Neural cell (in vitro differentiated cells): ENCODE measurements around the gene ADARB1. TPM values are rescaled to one million over a fixed set of nuclear protein-coding genes. Genes with fewer than 3 reads are reported as not detected.

Experiments used
- H2AFZ ChIP-seq: fragments of 200-600, 300-800 bp; sonication (generic), shearing (Covaris generic); 2 replicates; pipeline ENCODE4 v1.6.0; 2014; ENCODE audit warnings: low read depth, mild to moderate bottlenecking, antibody characterized with exemption, low read length, moderate library complexity
- H3F3A ChIP-seq: fragments of 200-600 bp; shearing (Covaris generic); 2 replicates; pipeline ENCODE4 v1.6.1; 2016; ENCODE audit warnings: mild to moderate bottlenecking, moderate library complexity, mixed read lengths, antibody characterized with exemption, low read length; ENCODE audit not compliant: insufficient read depth, poor library complexity, severe bottlenecking
- H3K27ac ChIP-seq: fragments of 200-600, 300-800 bp; sonication (generic), shearing (Covaris generic); 2 replicates; pipeline ENCODE4 v1.5.1; 2014; ENCODE audit warnings: mild to moderate bottlenecking, low read length, moderate library complexity
- H3K27me3 ChIP-seq: fragments of 300-800, 200-600 bp; sonication (generic), shearing (Covaris generic); 2 replicates; pipeline ENCODE4 v1.6.0; 2014; ENCODE audit warnings: mild to moderate bottlenecking, low read depth, low read length, moderate library complexity; ENCODE audit not compliant: insufficient read depth
- H3K36me3 ChIP-seq: fragments of 300-800, 200-600 bp; sonication (generic), shearing (Covaris generic); 2 replicates; pipeline ENCODE4 v1.5.1; 2014; ENCODE audit warnings: mild to moderate bottlenecking, antibody characterized with exemption, low read length, moderate library complexity; ENCODE audit not compliant: insufficient read depth
- H3K4me2 ChIP-seq: fragments of 300-800, 200-600 bp; sonication (generic), shearing (Covaris generic); 2 replicates; pipeline ENCODE4 v1.6.0; 2014; ENCODE audit warnings: mild to moderate bottlenecking, low read length
- H3K4me3 ChIP-seq: fragments of 300-800, 200-600 bp; sonication (generic), shearing (Covaris generic); 2 replicates; pipeline ENCODE4 v1.5.1; 2014; ENCODE audit warnings: mild to moderate bottlenecking, low read length, moderate library complexity
- H3K79me2 ChIP-seq: fragments of 200-600 bp; shearing (Covaris generic); replicated peaks from 2 replicates; pipeline ENCODE4 v1.6.0; 2014; ENCODE audit warnings: mild to moderate bottlenecking, low read length, moderate library complexity; ENCODE audit not compliant: insufficient read depth
- H3K9ac ChIP-seq: fragments of 300-800, 200-600 bp; sonication (generic), shearing (Covaris generic); 2 replicates; pipeline ENCODE4 v1.6.1; 2016; ENCODE audit warnings: mild to moderate bottlenecking, low read length, mixed read lengths
- H3K9me2 ChIP-seq: fragments of 200-600 bp; shearing (Covaris generic); 2 replicates; pipeline ENCODE4 v1.6.1; 2016; ENCODE audit warnings: mild to moderate bottlenecking, low read length, mixed read lengths; ENCODE audit not compliant: insufficient read depth
- H3K9me3 ChIP-seq: fragments of 200-600, 300-800 bp; sonication (generic), shearing (Covaris generic); 2 replicates; pipeline ENCODE4 v1.6.1; 2016; ENCODE audit warnings: mild to moderate bottlenecking, mixed run types, low read length, moderate library complexity, mixed read lengths
- H4K20me1 ChIP-seq: fragments of 200-600 bp; shearing (Covaris generic); 2 replicates; pipeline ENCODE4 v1.6.1; 2016; ENCODE audit warnings: mild to moderate bottlenecking, mixed run types; ENCODE audit not compliant: insufficient read depth
- EP300 ChIP-seq: fragments of 450-650 bp; conservative IDR thresholded peaks from 2 replicates; pipeline ENCODE4 v1.6.1; 2014; ENCODE audit warnings: antibody characterized with exemption, mild to moderate bottlenecking, moderate library complexity; ENCODE audit not compliant: poor library complexity, severe bottlenecking
- EZH2 ChIP-seq: fragments of 200-600, 300-800 bp; shearing (Covaris generic), sonication (generic); IDR thresholded peaks from 2 replicates; pipeline ENCODE4 v1.6.1; 2014; ENCODE audit warnings: antibody characterized with exemption, low read length, borderline replicate concordance, mild to moderate bottlenecking; ENCODE audit not compliant: insufficient read depth, poor library complexity, severe bottlenecking
- MXI1 ChIP-seq: fragments of 450-650 bp; conservative IDR thresholded peaks from 2 replicates; pipeline ENCODE4 v1.6.1; 2014; ENCODE audit warnings: antibody characterized with exemption, mild to moderate bottlenecking; ENCODE audit not compliant: poor library complexity, severe bottlenecking
- POLR2AphosphoS5 ChIP-seq: IDR thresholded peaks from 2 replicates; pipeline ENCODE4 v1.6.1; 2012
- RAD21 ChIP-seq: fragments of 450-650 bp; conservative IDR thresholded peaks from 2 replicates; pipeline ENCODE4 v1.6.1; 2014; ENCODE audit warnings: antibody characterized with exemption, mild to moderate bottlenecking, moderate library complexity
- SMC3 ChIP-seq: fragments of 450-650 bp; conservative IDR thresholded peaks from 2 replicates; pipeline ENCODE4 v1.6.1; 2014; ENCODE audit warnings: antibody characterized with exemption, mild to moderate bottlenecking, moderate library complexity; ENCODE audit not compliant: poor library complexity
- TAF1 ChIP-seq: IDR thresholded peaks from 2 replicates; pipeline ENCODE4 v1.6.1; 2012; ENCODE audit warnings: low read depth
- polyA plus RNA-seq: library from polyadenylated mRNA; depleted of rRNA; stranded (reverse); fragments of >200 nt; gene quantifications from 2 replicates; pipeline ENCODE4 v1.2.3, GENCODE V29; 2014
- TF ChIP-seq, protein P1 (sequence below): fragments of 450-650 bp; IDR thresholded peaks from 2 replicates; pipeline ENCODE4 v1.5.1; 2014; ENCODE audit warnings: antibody characterized with exemption, mild to moderate bottlenecking, moderate library complexity; ENCODE audit not compliant: poor library complexity, severe bottlenecking
- TF ChIP-seq, protein P2 (sequence below): IDR thresholded peaks from 2 replicates; pipeline ENCODE4 v1.6.1; 2012; ENCODE audit warnings: borderline replicate concordance

The ADARB1 gene
- polyA plus RNA-seq, 1 donor from 2014 or later: 8.9 TPM

DNA sequence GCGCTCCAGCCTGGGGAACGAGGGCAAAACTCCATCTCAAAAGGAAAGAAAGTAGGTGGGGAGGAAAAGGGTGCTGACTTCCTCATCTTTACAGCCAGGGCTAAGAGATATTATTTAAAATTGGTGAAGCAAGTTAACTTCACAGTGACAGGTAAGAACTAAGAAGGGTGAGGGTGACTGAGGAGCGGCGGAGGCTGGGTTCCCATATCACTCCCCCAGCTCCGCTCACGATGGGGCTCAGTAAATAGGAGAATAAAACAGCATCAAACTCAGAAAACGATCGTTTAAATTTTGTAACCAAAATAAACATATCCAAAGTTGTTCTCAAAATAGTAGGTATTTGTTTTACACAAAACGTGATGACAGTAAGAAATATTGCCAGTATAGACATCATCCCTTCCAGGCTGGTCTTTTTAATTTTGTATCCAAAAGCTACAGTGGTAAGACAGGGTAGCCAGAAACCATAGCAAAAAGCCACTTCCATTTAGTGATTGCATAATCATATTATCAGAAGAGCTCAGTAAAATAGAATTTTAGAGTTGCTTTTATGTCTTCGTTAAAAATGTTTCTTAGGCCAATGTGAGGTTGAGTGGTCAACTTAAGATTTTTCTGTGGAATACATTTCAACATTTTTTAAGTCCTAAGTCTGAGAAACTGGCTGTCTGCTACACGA is 26.2 kb upstream of the ADARB1 start:
- Histone ChIP-seq H3K9me2 (no peaks in the 10 kb centered on the region), H3K4me2 (no peak overlapping the region), H3K36me3 (no peaks in the 10 kb centered on the region), H3K9ac (no peak overlapping the region), H2AFZ (no peak overlapping the region), H3K4me3 (no peak overlapping the region), H4K20me1 (no peaks in the 10 kb centered on the region), H3F3A (no peaks in the 10 kb centered on the region), H3K27ac (no peak overlapping the region), H3K9me3 (no peaks in the 10 kb centered on the region), H3K79me2 (no peaks in the 10 kb centered on the region), H3K27me3 (no peaks in the 10 kb centered on the region)
- TF ChIP-seq POLR2AphosphoS5: no peak
- no peak for TF ChIP-seq TAF1
- no peak for TF ChIP-seq EZH2
- TF ChIP-seq, protein P1, sequence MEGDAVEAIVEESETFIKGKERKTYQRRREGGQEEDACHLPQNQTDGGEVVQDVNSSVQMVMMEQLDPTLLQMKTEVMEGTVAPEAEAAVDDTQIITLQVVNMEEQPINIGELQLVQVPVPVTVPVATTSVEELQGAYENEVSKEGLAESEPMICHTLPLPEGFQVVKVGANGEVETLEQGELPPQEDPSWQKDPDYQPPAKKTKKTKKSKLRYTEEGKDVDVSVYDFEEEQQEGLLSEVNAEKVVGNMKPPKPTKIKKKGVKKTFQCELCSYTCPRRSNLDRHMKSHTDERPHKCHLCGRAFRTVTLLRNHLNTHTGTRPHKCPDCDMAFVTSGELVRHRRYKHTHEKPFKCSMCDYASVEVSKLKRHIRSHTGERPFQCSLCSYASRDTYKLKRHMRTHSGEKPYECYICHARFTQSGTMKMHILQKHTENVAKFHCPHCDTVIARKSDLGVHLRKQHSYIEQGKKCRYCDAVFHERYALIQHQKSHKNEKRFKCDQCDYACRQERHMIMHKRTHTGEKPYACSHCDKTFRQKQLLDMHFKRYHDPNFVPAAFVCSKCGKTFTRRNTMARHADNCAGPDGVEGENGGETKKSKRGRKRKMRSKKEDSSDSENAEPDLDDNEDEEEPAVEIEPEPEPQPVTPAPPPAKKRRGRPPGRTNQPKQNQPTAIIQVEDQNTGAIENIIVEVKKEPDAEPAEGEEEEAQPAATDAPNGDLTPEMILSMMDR: no peak
- TF ChIP-seq, protein P2, sequence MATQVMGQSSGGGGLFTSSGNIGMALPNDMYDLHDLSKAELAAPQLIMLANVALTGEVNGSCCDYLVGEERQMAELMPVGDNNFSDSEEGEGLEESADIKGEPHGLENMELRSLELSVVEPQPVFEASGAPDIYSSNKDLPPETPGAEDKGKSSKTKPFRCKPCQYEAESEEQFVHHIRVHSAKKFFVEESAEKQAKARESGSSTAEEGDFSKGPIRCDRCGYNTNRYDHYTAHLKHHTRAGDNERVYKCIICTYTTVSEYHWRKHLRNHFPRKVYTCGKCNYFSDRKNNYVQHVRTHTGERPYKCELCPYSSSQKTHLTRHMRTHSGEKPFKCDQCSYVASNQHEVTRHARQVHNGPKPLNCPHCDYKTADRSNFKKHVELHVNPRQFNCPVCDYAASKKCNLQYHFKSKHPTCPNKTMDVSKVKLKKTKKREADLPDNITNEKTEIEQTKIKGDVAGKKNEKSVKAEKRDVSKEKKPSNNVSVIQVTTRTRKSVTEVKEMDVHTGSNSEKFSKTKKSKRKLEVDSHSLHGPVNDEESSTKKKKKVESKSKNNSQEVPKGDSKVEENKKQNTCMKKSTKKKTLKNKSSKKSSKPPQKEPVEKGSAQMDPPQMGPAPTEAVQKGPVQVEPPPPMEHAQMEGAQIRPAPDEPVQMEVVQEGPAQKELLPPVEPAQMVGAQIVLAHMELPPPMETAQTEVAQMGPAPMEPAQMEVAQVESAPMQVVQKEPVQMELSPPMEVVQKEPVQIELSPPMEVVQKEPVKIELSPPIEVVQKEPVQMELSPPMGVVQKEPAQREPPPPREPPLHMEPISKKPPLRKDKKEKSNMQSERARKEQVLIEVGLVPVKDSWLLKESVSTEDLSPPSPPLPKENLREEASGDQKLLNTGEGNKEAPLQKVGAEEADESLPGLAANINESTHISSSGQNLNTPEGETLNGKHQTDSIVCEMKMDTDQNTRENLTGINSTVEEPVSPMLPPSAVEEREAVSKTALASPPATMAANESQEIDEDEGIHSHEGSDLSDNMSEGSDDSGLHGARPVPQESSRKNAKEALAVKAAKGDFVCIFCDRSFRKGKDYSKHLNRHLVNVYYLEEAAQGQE: no peak
- no peak for TF ChIP-seq RAD21
- no peak for TF ChIP-seq EP300

DNA sequence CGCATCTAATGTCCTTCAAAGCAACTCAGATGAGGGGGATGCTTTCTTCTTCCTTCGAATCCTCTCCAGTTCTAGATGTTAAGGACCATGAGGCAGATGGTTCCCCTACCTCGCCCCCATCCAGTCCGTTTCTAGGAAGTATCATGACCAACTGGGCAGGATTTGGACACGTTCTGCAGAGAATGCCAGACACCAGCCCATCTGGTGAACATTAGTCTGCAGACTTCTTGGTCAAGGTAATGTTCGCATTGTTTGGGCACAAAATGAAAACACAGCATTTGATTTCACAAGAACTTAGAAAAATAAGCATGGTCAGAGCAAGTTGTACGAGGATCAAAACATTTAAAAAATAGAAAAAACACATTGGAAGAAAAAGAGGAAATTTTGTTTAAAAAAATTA is 25.4 kb upstream of the ADARB1 start:
- Histone ChIP-seq H3K36me3 (no peaks in the 10 kb centered on the region), H2AFZ (no peak overlapping the region), H3F3A (no peaks in the 10 kb centered on the region), H3K4me3 (no peak overlapping the region), H3K9me3 (no peaks in the 10 kb centered on the region), H4K20me1 (no peaks in the 10 kb centered on the region), H3K9ac (no peak overlapping the region), H3K79me2 (no peaks in the 10 kb centered on the region), H3K27ac (no peak overlapping the region), H3K4me2 (no peak overlapping the region), H3K27me3 (no peaks in the 10 kb centered on the region), H3K9me2 (no peaks in the 10 kb centered on the region)
- TF ChIP-seq, protein P2: no peak
- TF ChIP-seq TAF1: no peak
- no peak for TF ChIP-seq SMC3
- TF ChIP-seq EP300: no peak
- no peak for TF ChIP-seq POLR2AphosphoS5
- TF ChIP-seq MXI1: no peak
- TF ChIP-seq RAD21: no peak
- TF ChIP-seq, protein P1: no peak
- TF ChIP-seq EZH2: no peak
